ENCODE measurements around the gene GLT6D1. TPM values are rescaled to one million over a fixed set of nuclear protein-coding genes. Genes with fewer than 3 reads are reported as not detected.

The GLT6D1 gene
- total RNA-seq, 2 donors from 2014 or later, result not detected

- intact Hi-C loops (cut with DNase I), result no loop called here
- Histone ChIP-seq H3K9me3 (no peaks in the 10 kb centered on the region), H3K27ac (no peak overlapping the region), H3K4me1 (replicated peaks) (no peaks in the 10 kb centered on the region), H3K27me3 (replicated peaks; ENCODE audit: insufficient read depth) (no peaks in the 10 kb centered on the region), H3K36me3 (no peaks in the 10 kb centered on the region), H3K4me3 (no peak overlapping the region)
- WGBS, result 90% methylated on average over 30 of the region's 32 CpGs
- no peak for DNase-seq (ENCODE audit: low spot score)
- TF ChIP-seq CTCF (IDR thresholded peaks at IDR 0.05), result no peak
- TF ChIP-seq POLR2AphosphoS5 (IDR thresholded peaks at IDR 0.05), result no peak
- TF ChIP-seq POLR2A (IDR thresholded peaks at IDR 0.05), result no peak
Observed at GRCh38 chr9:135664801-135665794, 25.8 kb upstream of the GLT6D1 start.

- H3K4me1 ChIP-seq (replicated peaks), result no peaks in the 10 kb centered on the region
- H3K27me3 ChIP-seq (replicated peaks; ENCODE audit: insufficient read depth), result no peaks in the 10 kb centered on the region
- no peaks in the 10 kb centered on the region for H3K9me3 ChIP-seq
- no peaks in the 10 kb centered on the region for H3K36me3 ChIP-seq
- DNase-seq (ENCODE audit: low spot score), result no peak
- no peak overlapping the region for H3K27ac ChIP-seq
- intact Hi-C loops (cut with DNase I), result no loop called here
- no peak overlapping the region for H3K4me3 ChIP-seq
- WGBS, result 90% methylated on average over 10 of the region's 10 CpGs
- no peak for TF ChIP-seq CTCF (IDR thresholded peaks at IDR 0.05)
Observed at GRCh38 chr9:135664266-135664665, 24.9 kb upstream of the GLT6D1 start.

- H3K4me3 ChIP-seq, result no peak overlapping the region
- no peaks in the 10 kb centered on the region for H3K9me3 ChIP-seq
- no peak overlapping the region for H3K27ac ChIP-seq
- H3K4me1 ChIP-seq (replicated peaks), result no peaks in the 10 kb centered on the region
- no peaks in the 10 kb centered on the region for H3K36me3 ChIP-seq
- no peak for TF ChIP-seq POLR2AphosphoS5 (IDR thresholded peaks at IDR 0.05)
- TF ChIP-seq POLR2A (IDR thresholded peaks at IDR 0.05), result no peak
- no peak for TF ChIP-seq CTCF (IDR thresholded peaks at IDR 0.05)
- no peak for DNase-seq (ENCODE audit: low spot score)
- H3K27me3 ChIP-seq (replicated peaks; ENCODE audit: insufficient read depth), result no peaks in the 10 kb centered on the region
- intact Hi-C loops (cut with DNase I), result no loop called here
- 93% methylated on average over 12 of the region's 12 CpGs for WGBS
Observed at GRCh38 chr9:135663857-135664256, 24.5 kb upstream of the GLT6D1 start.

- Histone ChIP-seq H3K27ac (no peak overlapping the region), H3K36me3 (no peaks in the 10 kb centered on the region), H3K27me3 (replicated peaks; ENCODE audit: insufficient read depth) (no peaks in the 10 kb centered on the region), H3K9me3 (no peaks in the 10 kb centered on the region), H3K4me1 (replicated peaks) (no peaks in the 10 kb centered on the region), H3K4me3 (no peak overlapping the region)
- TF ChIP-seq POLR2AphosphoS5 (IDR thresholded peaks at IDR 0.05) (no peak), POLR2A (IDR thresholded peaks at IDR 0.05) (no peak), CTCF (IDR thresholded peaks at IDR 0.05) (no peak)
- intact Hi-C loops (cut with DNase I), result no loop called here
- 73% methylated on average over 3 of the region's 3 CpGs for WGBS
- no peak for DNase-seq (ENCODE audit: low spot score)
Observed at GRCh38 chr9:135663451-135663770, 24.1 kb upstream of the GLT6D1 start.
